HCT116 (cell line): ENCODE results near the gene GLOD4.

Experiments used
- CTCF ChIP-seq, 3 experiments: fragments of 200-600 bp in 1 of 3; sonication (generic) in 1 of 3; IDR thresholded peaks in 2 of 3; conservative IDR thresholded peaks in 1 of 3; 2 replicates each; pipeline ENCODE4 v1.5.1; 2012 to 2017; ENCODE audit warnings: low read depth in 2 of 3, low read length in 2 of 3, antibody characterized with exemption in 1 of 3, borderline replicate concordance in 1 of 3, control low read depth in 1 of 3, mild to moderate bottlenecking in 1 of 3, mixed read lengths in 1 of 3, mixed run types in 1 of 3, moderate library complexity in 1 of 3; ENCODE audit not compliant: insufficient read depth in 1 of 3
- EZH2 ChIP-seq: fragments of 200-600 bp; sonication (generic); IDR thresholded peaks from 2 replicates; pipeline ENCODE4 v1.6.1; 2017; ENCODE audit warnings: antibody characterized with exemption, mixed run types
- EZH2phosphoT487 ChIP-seq: fragments of 200-600 bp; IDR thresholded peaks from 2 replicates; pipeline ENCODE4 v1.6.1; 2018; ENCODE audit warnings: antibody characterized with exemption, borderline replicate concordance
- JUND ChIP-seq: IDR thresholded peaks from 2 replicates; pipeline ENCODE4 v1.6.1; 2012
- POLR2A ChIP-seq: IDR thresholded peaks from 2 replicates; pipeline ENCODE4 v1.7.0; 2011; ENCODE audit warnings: borderline replicate concordance; ENCODE audit not compliant: insufficient read depth, insufficient read length; ENCODE audit errors: extremely low read depth
- POLR2AphosphoS5 ChIP-seq: IDR thresholded peaks from 2 replicates; pipeline ENCODE4 v1.6.1; 2011; ENCODE audit warnings: mild to moderate bottlenecking, low read depth, low read length, moderate library complexity
- REST ChIP-seq: IDR thresholded peaks from 2 replicates; pipeline ENCODE4 v1.6.1; 2012; ENCODE audit warnings: low read depth
- TCF7L2 ChIP-seq: IDR thresholded peaks from 2 replicates; pipeline ENCODE4 v1.7.0; 2011; ENCODE audit warnings: borderline replicate concordance, inconsistent platforms; ENCODE audit not compliant: insufficient read depth, insufficient read length; ENCODE audit errors: extremely low read depth
- ZBTB33 ChIP-seq: IDR thresholded peaks from 2 replicates; pipeline ENCODE4 v1.6.1; 2011; ENCODE audit warnings: mild to moderate bottlenecking, low read length, moderate library complexity; ENCODE audit not compliant: insufficient replicate concordance; ENCODE audit errors: extremely low read depth

- peak; percentile 33 to 94 (median 73); a peak in 5 of 6 replicates for TF ChIP-seq CTCF (IDR thresholded peaks at IDR 0.05 in 2 of 3, conservative IDR thresholded peaks at IDR 0.05 in 1 of 3; ENCODE audit: borderline replicate concordance in 1 of 3, insufficient read depth in 1 of 3, low read depth in 2 of 3, low read length in 2 of 3)
- no peak for TF ChIP-seq EZH2
- TF ChIP-seq TCF7L2, result peak; percentile 13
- no peak for TF ChIP-seq JUND
- TF ChIP-seq REST, result no peak
- no peak for TF ChIP-seq ZBTB33
- TF ChIP-seq POLR2A, result peak; percentile 78
- TF ChIP-seq EZH2phosphoT487, result no peak
- TF ChIP-seq POLR2AphosphoS5, result peak; percentile 92
Observed at GRCh38 chr17:752002-752619, 30.0 kb downstream of the GLOD4 start, which contains the start of gene GEMIN4.
